Measurements from ENCODE around the gene FOXI2.

Gene FOXI2

DNA sequence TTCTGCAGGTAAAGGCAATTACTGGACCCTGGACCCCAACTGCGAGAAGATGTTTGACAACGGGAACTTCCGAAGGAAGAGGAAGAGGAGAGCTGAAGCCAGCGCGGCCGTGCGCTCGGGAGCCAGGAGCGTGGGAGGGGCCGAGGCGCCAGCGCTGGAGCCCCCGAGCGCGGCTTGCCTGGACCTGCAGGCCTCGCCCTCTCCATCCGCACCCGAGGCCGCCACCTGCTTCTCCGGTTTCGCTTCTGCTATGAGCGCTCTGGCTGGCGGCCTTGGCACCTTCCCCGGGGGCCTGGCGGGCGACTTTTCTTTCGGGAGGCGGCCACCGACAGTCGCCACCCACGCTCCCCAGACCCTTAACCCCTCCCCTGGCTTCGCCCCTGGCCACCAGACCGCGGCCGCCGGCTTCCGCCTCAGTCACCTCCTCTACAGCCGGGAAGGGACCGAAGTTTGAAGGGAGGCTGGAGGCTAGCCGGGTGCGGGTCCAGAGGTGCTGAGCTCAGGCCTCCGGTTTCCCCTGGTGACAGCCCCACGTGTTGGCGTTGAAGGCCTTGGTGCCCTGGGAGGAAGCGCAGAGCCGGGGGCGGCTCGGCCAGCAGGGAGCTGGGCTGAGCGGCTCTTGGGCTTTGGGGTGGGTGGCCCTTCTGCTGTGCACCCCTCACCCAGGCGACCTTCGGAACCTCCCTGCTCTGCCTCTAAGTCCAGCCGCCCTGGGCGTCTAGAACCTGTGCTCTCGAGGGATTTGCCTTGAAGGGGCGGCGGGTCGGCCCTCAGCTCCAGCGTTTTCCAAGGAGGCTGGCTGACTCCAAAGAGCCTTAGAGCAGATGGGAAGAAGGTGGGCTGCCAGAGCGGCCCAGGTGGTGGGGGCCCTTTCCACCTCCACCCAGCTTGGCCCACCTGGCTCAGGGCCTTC lies 1.8 kb downstream of the FOXI2 start:
- DNase-seq = no peak
- in situ Hi-C loops (cut with MboI; ENCODE audit: low pct_unique_long_range_greater_than_20kb, low sequenced_read_pairs) = no loop called here

DNA sequence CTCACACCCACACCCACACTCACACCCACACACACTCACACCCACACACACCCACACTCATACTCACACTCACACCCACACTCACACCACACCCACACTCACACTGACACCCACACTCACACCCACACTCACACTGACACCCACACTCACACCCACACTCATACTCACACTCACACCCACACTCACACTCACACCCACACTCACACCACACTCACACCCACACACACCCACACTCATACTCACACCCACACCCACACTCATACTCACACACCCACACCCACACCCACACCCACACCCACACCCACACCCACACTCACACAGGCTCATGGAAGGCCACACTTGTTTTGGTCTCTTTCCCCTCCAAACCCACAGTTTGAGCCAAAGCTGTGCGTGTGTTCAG lies 2.9 kb downstream of the FOXI2 start:
- in situ Hi-C loops (cut with MboI; ENCODE audit: low pct_unique_long_range_greater_than_20kb, low sequenced_read_pairs) = no loop called here
- DNase-seq = no peak

DNA sequence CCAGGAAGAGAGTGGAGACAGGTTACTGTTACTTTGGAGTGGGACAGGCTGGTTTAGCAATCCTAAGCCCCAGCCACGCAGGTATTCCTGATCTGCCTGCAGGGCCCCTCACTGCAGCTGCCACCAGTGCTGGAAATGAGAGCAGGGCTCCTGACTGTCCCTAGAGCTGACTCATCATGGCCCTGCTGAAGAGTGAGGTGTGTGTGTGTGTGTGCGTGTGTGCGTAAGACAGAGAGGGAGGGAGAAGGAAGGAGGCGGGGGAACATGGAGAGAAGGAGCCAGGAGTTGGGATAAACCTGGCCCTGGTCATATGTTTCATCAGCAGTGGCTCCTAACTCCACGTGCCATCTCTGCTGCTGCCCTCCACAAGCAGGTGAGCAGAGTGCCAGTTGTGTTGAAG lies 3.6 kb downstream of the FOXI2 start:
- in situ Hi-C loops (cut with MboI; ENCODE audit: low pct_unique_long_range_greater_than_20kb, low sequenced_read_pairs) = no loop called here
- no peak for DNase-seq

DNA sequence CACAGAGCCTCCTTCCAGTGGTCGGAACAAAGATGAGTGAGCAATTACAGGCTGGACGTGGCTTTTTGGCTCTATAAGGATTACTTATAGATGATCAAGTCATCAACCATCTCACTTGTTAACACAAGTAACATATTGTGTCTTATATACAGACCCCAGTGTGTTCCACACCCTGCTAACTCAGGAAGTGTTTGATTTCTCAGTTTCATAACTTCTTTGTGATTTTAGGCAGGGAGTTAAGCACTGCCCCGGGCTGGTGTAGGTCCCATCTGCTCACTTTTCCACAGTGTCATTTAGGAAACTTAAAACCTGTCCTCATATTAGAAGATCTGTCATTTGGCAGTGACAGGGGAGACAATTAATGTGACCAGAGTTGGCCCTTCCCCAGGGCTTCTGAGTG lies 6.2 kb downstream of the FOXI2 start:
- DNase-seq = no peak
- in situ Hi-C loops (cut with MboI; ENCODE audit: low pct_unique_long_range_greater_than_20kb, low sequenced_read_pairs) = no loop called here

DNA sequence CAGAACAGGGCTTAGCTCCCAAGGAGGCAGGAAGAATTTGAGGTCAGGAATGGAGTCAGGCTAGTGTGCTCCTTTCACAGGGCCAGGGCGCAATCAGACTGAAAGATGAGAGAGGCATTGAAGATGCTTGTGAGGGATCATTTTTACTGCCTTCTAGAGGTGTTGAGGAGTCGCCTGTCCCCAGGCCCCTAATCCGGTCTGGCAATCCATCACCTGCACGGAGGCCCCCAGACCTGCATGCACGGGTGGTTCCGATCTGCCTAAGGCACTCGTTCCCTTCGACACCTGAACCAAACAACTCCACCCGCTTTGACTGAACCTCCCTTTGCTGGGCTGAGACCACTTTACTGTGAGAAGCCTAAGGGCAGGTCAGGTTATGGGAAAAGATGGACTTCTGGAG lies 8.0 kb downstream of the FOXI2 start:
- DNase-seq = no peak
- in situ Hi-C loops (cut with MboI; ENCODE audit: low pct_unique_long_range_greater_than_20kb, low sequenced_read_pairs) = no loop called here

DNA sequence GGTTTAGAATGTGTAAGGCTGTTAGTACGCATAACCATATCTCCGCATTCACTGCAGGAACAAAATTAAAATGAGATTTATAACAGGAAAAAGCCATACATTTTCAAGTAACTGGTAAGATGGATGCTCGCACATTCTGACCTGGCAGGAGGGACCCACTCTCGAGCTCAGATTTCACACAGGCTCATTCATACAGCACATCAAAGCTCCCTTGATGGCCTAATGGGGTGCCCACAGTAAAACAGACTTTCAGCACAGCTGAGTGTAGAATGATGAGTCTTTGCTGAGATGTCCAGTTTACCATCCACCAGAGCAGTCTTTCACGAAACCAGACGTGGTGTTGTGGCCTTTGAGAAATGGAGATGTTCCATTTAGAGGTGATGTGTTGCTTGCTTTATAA lies 8.9 kb downstream of the FOXI2 start:
- in situ Hi-C loops (cut with MboI; ENCODE audit: low pct_unique_long_range_greater_than_20kb, low sequenced_read_pairs) = no loop called here
- no peak for DNase-seq

DNA sequence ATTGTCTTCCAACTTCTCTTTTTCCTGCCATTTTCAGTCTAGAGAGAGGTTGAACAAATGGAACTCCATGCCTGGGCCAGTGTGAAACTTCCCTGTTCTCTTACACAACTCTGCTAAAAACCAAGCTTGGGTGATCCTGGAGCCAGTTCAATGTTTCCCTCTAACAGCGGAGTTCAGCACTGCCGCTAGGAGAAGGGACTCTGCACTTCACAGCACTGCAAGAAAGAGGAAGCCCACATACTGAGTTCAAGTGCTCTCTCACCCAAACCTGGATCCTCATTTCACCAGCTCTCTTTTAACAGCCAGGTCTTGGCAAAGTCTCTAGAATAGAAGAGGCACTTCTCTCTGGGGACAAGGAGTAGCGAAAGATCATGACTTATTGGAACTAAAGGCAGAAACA lies 18.8 kb downstream of the FOXI2 start:
- peak; percentile 50 for DNase-seq
- in situ Hi-C loops (cut with MboI; ENCODE audit: low pct_unique_long_range_greater_than_20kb, low sequenced_read_pairs) = no loop called here

DNA sequence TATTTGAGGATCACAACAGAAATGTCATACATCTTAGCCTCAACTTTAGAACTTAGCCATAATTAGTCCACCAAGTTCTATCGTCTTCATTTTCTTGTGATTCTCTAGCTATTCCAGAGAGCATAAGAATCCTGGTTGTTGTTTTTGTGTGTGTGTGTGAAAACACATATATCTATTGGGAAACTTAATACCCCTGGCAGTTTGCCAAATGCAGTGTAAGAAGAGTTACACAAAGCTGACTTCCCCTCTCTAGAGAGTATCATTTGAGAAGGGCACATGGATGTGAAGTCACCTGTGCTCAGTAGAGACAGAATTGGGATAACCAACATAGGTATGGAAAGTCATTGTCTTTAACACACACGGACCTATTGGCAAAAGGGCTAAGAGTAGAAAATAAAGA lies 19.3 kb downstream of the FOXI2 start:
- in situ Hi-C loops (cut with MboI; ENCODE audit: low pct_unique_long_range_greater_than_20kb, low sequenced_read_pairs) = no loop called here

DNA sequence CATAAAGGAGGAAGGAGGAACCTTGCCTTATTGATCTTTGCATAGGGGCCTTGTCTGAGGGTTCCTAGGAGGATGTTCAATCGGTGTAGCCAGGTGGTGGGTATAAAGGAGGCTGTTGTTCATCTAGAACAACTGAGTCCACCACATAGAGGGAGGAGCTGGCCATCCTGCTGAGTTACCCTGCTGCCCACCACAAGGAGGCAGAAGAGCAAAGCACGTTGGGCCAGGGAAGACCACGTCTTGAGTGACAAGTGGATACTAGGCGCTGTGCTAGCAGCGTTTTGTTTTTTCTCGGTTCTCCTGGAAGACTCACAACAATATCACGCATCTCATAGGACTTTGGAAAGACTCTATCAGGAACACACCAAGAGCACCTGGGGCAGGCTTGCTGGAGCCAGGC lies 20.0 kb downstream of the FOXI2 start:
- in situ Hi-C loops (cut with MboI; ENCODE audit: low pct_unique_long_range_greater_than_20kb, low sequenced_read_pairs) = no loop called here
- DNase-seq = no peak

More for the DNA sequence above, 19.3 kb downstream of the FOXI2 start:
- DNase-seq = no peak

DNA sequence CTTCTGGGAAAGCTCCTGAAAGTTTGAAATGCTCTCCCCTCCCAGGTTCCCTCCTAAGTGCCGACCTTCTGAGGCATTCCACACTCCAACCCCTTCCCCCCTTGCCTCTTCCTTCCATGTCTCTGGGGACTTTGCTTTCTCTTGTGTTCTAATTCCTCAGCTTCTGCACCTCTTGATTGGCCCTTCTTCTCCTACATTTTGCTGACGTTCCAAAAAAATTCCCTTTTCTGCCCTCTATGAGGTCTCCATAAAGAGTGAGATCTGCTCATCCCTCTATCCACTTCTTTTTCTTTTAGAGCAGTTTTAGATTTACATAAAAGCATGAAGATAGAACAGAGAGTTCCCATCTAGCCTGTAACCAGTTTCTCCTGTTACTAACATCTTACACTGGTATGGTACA lies 22.3 kb downstream of the FOXI2 start:
- DNase-seq = no peak
- in situ Hi-C loops (cut with MboI; ENCODE audit: low pct_unique_long_range_greater_than_20kb, low sequenced_read_pairs) = no loop called here

DNA sequence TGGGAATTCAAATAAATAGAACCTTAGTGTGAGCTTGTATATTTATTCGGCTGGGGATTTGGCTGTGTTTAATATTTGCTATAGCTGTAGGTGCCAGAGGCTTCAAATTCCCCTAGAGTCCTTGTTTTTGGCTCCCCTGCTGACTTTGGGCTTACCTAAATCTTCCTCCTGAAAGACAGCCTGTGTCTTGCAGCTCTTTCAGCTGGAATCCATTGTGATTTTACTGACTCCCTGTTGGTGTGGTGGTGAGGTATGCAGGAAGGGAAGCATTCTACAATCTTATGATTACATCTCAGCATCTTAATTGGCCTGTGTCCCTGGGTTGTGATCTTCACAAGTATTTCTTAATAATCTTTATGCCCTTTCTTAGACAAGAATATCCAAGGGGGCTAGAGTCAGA lies 25.9 kb downstream of the FOXI2 start:
- no peak for DNase-seq
- in situ Hi-C loops (cut with MboI; ENCODE audit: low pct_unique_long_range_greater_than_20kb, low sequenced_read_pairs) = no loop called here

DNA sequence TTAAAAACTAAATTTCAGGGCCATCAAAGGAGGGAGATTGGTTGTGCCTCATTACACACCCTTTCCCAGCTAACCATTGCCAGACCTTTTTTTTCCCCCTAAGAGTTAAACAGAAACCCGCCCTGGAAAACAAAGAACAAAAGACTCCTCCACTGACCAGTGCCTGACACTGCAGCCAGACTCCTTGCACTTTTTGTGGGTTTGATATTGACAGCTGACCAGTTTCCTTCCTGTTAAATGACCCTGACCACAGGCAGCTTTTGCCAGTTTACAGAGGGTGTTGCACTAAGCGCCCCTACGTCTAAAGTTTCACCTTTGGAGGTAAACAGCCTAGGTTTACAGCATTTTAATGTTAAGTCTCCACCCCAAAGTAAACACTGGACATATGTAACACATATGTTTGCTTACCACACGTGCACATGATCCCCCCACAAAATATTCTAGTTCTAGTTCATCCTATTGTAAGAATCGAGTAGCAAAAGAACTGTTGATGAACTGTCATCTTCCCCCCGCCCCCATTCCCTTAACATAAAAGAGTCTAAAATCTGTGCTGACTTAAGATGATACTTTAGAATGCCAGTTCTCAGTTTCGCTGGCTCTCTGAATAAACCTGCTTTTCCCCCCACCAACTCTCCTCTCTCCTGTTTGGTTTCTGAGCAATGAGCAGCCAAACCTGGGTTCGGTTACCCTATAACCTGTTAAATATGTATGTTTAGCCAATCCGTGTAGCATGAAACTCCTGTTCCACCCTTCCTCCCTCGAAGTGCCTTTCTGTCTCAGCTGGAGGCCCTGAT lies 38.0 kb downstream of the FOXI2 start:
- in situ Hi-C loops (cut with MboI; ENCODE audit: low pct_unique_long_range_greater_than_20kb, low sequenced_read_pairs) = no loop called here

DNA sequence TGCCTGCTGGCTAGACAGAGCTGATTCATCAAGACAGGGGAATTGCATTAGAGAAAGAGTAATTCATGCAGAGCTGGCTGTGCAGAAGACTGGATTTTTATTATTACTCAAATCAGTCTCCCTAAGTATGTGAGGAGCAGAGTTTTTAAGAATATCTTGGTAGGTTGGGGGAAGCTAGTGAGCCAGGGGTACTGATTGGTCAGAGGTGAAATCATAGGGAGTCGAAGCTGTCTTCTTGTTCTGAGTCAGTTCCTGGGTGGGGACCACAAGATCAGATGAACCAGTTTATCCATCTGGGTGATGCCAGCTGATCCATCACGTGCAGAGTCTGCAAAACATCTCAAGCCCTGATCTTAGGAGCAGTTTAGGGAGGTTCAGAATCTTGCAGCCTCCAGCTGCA lies 39.8 kb downstream of the FOXI2 start:
- in situ Hi-C loops (cut with MboI; ENCODE audit: low pct_unique_long_range_greater_than_20kb, low sequenced_read_pairs) = no loop called here
- no peak for DNase-seq

More for the DNA sequence above, 38.0 kb downstream of the FOXI2 start:
- no peak for DNase-seq

DNA sequence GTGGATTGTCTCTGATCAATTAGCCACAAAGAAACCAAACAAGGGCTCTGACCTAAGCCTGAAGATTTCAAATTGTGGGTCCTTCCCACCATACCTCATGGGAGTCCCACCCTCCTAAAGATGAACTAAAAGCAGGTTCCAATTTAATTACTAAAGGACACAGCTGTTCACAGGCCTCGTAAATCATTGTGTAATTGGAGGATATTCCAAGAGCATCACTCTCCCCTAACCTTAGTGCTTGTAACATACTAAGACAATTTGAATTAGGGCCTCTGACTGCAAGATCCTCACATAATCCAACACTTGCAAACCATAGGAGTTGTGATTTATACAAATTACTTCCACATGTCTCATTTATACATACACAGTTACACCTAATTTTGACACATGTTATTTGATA lies 44.4 kb downstream of the FOXI2 start:
- in situ Hi-C loops (cut with MboI; ENCODE audit: low pct_unique_long_range_greater_than_20kb, low sequenced_read_pairs) = no loop called here
- DNase-seq = no peak

DNA sequence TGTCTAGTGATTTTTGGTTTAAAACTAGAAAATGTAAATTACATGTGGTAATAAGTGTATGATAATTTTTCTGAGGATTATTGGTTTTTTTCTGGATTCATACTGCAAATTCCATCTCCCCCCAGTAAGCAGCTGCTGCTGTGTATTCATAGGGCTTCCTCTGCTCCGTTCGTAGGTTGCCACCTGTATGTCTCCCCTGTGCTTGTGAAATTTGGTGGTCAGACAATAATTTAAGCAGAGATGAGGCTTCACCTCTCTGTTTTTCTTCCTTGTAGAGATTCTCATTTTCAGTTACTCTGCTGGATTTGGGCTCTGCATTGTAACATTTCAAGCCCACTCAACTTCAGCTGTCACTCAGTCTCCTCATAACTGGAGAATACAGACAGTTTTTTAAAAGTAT lies 50.9 kb downstream of the FOXI2 start:
- in situ Hi-C loops (cut with MboI; ENCODE audit: low pct_unique_long_range_greater_than_20kb, low sequenced_read_pairs) = no loop called here
- no peak for DNase-seq

DNA sequence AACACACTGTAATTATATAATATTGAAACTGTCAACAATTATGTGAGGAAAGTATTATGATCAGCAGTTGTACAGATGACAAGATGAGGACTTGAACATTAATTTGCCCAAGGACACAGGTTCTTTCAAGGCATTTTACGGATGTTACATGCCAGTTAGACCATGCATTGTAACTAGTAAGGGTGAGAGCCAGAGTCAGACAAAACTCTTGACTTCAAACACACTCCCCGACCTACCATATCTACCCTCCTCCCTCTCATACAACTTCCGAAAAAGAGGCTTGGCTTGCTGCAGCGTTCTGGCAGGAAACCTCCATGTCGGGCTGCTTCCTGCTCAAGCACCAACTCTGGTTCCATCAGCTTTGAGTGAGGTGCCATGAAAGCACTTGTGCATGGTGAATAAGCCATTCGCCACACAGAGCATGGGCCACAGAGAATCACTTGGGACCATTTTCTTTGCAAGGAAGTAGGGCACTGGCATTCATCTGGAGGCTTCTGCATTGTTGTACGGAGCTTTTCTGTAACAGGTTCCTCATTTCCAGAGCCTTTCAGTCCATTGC lies 53.2 kb downstream of the FOXI2 start:
- DNase-seq = peak; percentile 15
- in situ Hi-C loops (cut with MboI; ENCODE audit: low pct_unique_long_range_greater_than_20kb, low sequenced_read_pairs) = no loop called here
